ENCODE data around the gene ZNF202. TPM values are rescaled to one million over a fixed set of nuclear protein-coding genes. Genes with fewer than 3 reads are reported as not detected.
"Not testable (repeated sequence)": the region's sequence is repeated elsewhere in the genome, so short reads cannot be mapped to it uniquely, and the experiment has no call there.

The ZNF202 gene
- polyA plus RNA-seq, 1 donor from 2014 or later = 13.8 TPM

GRCh38 chr11:123754101-123754568, 12.7 kb upstream of the ZNF202 start, which contains the start of gene OR6X1:
OR6X1 (minus strand) TSS chr11:123754518; CDS start chr11:123754518, 0 bp downstream.
- H3K27me3 Mint-ChIP-seq = peaks cover 10% of the 10 kb centered on the region
- peaks cover 0 to 5% (median 3%) of the 10 kb centered on the region in 3 donors for H3K4me1 Mint-ChIP-seq
- H3K4me3 Mint-ChIP-seq = no peak within 1 kb of the TSS
- no peak within 1 kb of the TSS for H3K27ac Mint-ChIP-seq
- no peaks in the 10 kb centered on the region for H3K36me3 Mint-ChIP-seq
- H3K9me3 Mint-ChIP-seq = peaks cover 0 to 2% (median 0%) of the 10 kb centered on the region in 3 donors

- H3K4me3 Mint-ChIP-seq = no peak overlapping the region
- no peak overlapping the region for H3K27ac Mint-ChIP-seq
- H3K9me3 Mint-ChIP-seq = peaks cover 0 to 3% (median 0%) of the 10 kb centered on the region in 3 donors
- peaks cover 0 to 5% (median 3%) of the 10 kb centered on the region in 3 donors for H3K4me1 Mint-ChIP-seq
- H3K27me3 Mint-ChIP-seq = peaks cover 14% of the 10 kb centered on the region
- no peaks in the 10 kb centered on the region for H3K36me3 Mint-ChIP-seq
Observed at GRCh38 chr11:123753110-123753509, 11.7 kb upstream of the ZNF202 start.

GRCh38 chr11:123751781-123752180, 10.3 kb upstream of the ZNF202 start:
- Mint-ChIP-seq H3K9me3 (peaks cover 0 to 3% (median 0%) of the 10 kb centered on the region in 3 donors), H3K27ac (no peak overlapping the region), H3K36me3 (no peaks in the 10 kb centered on the region), H3K27me3 (peaks cover 15% of the 10 kb centered on the region), H3K4me1 (peaks cover 0 to 3% (median 3%) of the 10 kb centered on the region in 3 donors), H3K4me3 (peak overlapping the region in 1 of 4 donors; percentile 17)

- not testable (repeated sequence) for H3K4me3 Mint-ChIP-seq, H3K9me3 Mint-ChIP-seq, H3K4me1 Mint-ChIP-seq, H3K36me3 Mint-ChIP-seq, H3K27ac Mint-ChIP-seq
- peaks cover 15% of the 10 kb centered on the region for H3K27me3 Mint-ChIP-seq
Observed at GRCh38 chr11:123748349-123748748, 6.9 kb upstream of the ZNF202 start.

- Mint-ChIP-seq H3K9me3 (peaks cover 0 to 3% (median 0%) of the 10 kb centered on the region in 3 donors), H3K4me1 (peaks cover 5 to 10% (median 7%) of the 10 kb centered on the region in 3 donors), H3K27ac (no peak overlapping the region), H3K27me3 (peaks cover 10% of the 10 kb centered on the region), H3K4me3 (no peak overlapping the region), H3K36me3 (no peaks in the 10 kb centered on the region)
Observed at GRCh38 chr11:123745764-123746451, 4.4 kb upstream of the ZNF202 start.

- H3K4me3 Mint-ChIP-seq = peak overlapping the region in 2 of 4 donors; percentile 9 to 97
- H3K27me3 Mint-ChIP-seq = peaks cover 2% of the 10 kb centered on the region
- no peaks in the 10 kb centered on the region for H3K9me3 Mint-ChIP-seq
- H3K36me3 Mint-ChIP-seq = peaks cover 9% of the 10 kb centered on the region
- H3K27ac Mint-ChIP-seq = peak overlapping the region in 1 of 3 donors; percentile 85
- peaks cover 16 to 26% (median 25%) of the 10 kb centered on the region in 3 donors for H3K4me1 Mint-ChIP-seq
Observed at GRCh38 chr11:123742724-123743120, 1.3 kb upstream of the ZNF202 start.

GRCh38 chr11:123742031-123742723, 717 bp upstream of the ZNF202 start:
- Mint-ChIP-seq H3K27ac (peak overlapping the region; percentile 49 to 92 (median 85)), H3K27me3 (peaks cover under 1% of the 10 kb centered on the region), H3K4me3 (peak overlapping the region; percentile 96 to 99 (median 97)), H3K4me1 (peaks cover 16 to 26% (median 25%) of the 10 kb centered on the region in 3 donors), H3K9me3 (no peaks in the 10 kb centered on the region), H3K36me3 (peaks cover 9% of the 10 kb centered on the region)

- H3K27ac Mint-ChIP-seq = peak overlapping the region; percentile 76 to 92 (median 92)
- peaks cover 9% of the 10 kb centered on the region for H3K36me3 Mint-ChIP-seq
- H3K27me3 Mint-ChIP-seq = no peaks in the 10 kb centered on the region
- H3K9me3 Mint-ChIP-seq = no peaks in the 10 kb centered on the region
- H3K4me1 Mint-ChIP-seq = peaks cover 16 to 28% (median 25%) of the 10 kb centered on the region in 3 donors
- H3K4me3 Mint-ChIP-seq = peak overlapping the region; percentile 96 to 99 (median 97)
Observed at GRCh38 chr11:123740787-123741158, 687 bp downstream of the ZNF202 start.

- peaks cover 9% of the 10 kb centered on the region for H3K36me3 Mint-ChIP-seq
- H3K27me3 Mint-ChIP-seq = no peaks in the 10 kb centered on the region
- no peaks in the 10 kb centered on the region for H3K9me3 Mint-ChIP-seq
- no peak overlapping the region for H3K27ac Mint-ChIP-seq
- H3K4me3 Mint-ChIP-seq = peak overlapping the region in 2 of 4 donors; percentile 31 to 97
- peaks cover 15 to 36% (median 25%) of the 10 kb centered on the region in 3 donors for H3K4me1 Mint-ChIP-seq
Observed at GRCh38 chr11:123738374-123738773, 3.1 kb downstream of the ZNF202 start.

- Mint-ChIP-seq H3K9me3 (no peaks in the 10 kb centered on the region), H3K36me3 (peaks cover 9% of the 10 kb centered on the region), H3K4me3 (peak overlapping the region in 1 of 4 donors; percentile 68), H3K27me3 (no peaks in the 10 kb centered on the region), H3K4me1 (peaks cover 11 to 30% (median 20%) of the 10 kb centered on the region in 3 donors), H3K27ac (no peak overlapping the region)
Observed at GRCh38 chr11:123736769-123737168, 4.7 kb downstream of the ZNF202 start.

- H3K9me3 Mint-ChIP-seq = peaks cover 2 to 18% (median 18%) of the 10 kb centered on the region in 3 donors
- no peaks in the 10 kb centered on the region for H3K4me1 Mint-ChIP-seq
- no peak overlapping the region for H3K4me3 Mint-ChIP-seq
- no peak overlapping the region for H3K27ac Mint-ChIP-seq
- peaks cover 39% of the 10 kb centered on the region for H3K36me3 Mint-ChIP-seq
- no peaks in the 10 kb centered on the region for H3K27me3 Mint-ChIP-seq
Observed at GRCh38 chr11:123729602-123730001, 11.9 kb downstream of the ZNF202 start.

GRCh38 chr11:123725995-123726655, 15.3 kb downstream of the ZNF202 start:
- Mint-ChIP-seq H3K4me3 (no peak overlapping the region), H3K27ac (peak overlapping the region in 1 of 3 donors; percentile 44), H3K27me3 (no peaks in the 10 kb centered on the region), H3K9me3 (peaks cover 2 to 20% (median 18%) of the 10 kb centered on the region in 3 donors), H3K36me3 (peaks cover 49% of the 10 kb centered on the region), H3K4me1 (no peaks in the 10 kb centered on the region)

GRCh38 chr11:123719452-123719851, 22.0 kb downstream of the ZNF202 start:
- Mint-ChIP-seq H3K4me1 (no peaks in the 10 kb centered on the region), H3K9me3 (peaks cover 0 to 3% (median 0%) of the 10 kb centered on the region in 3 donors), H3K27me3 (peaks cover 13% of the 10 kb centered on the region), H3K27ac (no peak overlapping the region), H3K4me3 (no peak overlapping the region), H3K36me3 (peaks cover 9% of the 10 kb centered on the region)

GRCh38 chr11:123718469-123718868, 23.0 kb downstream of the ZNF202 start:
- H3K27ac Mint-ChIP-seq = no peak overlapping the region
- peaks cover 3% of the 10 kb centered on the region for H3K36me3 Mint-ChIP-seq
- no peaks in the 10 kb centered on the region for H3K4me1 Mint-ChIP-seq
- peaks cover 0 to 1% (median 0%) of the 10 kb centered on the region in 3 donors for H3K9me3 Mint-ChIP-seq
- H3K4me3 Mint-ChIP-seq = no peak overlapping the region
- peaks cover 13% of the 10 kb centered on the region for H3K27me3 Mint-ChIP-seq

- H3K9me3 Mint-ChIP-seq = peaks cover 0 to 1% (median 0%) of the 10 kb centered on the region in 3 donors
- no peak overlapping the region for H3K27ac Mint-ChIP-seq
- peaks cover 3% of the 10 kb centered on the region for H3K36me3 Mint-ChIP-seq
- peaks cover 13% of the 10 kb centered on the region for H3K27me3 Mint-ChIP-seq
- H3K4me3 Mint-ChIP-seq = no peak overlapping the region
- no peaks in the 10 kb centered on the region for H3K4me1 Mint-ChIP-seq
Observed at GRCh38 chr11:123718063-123718462, 23.4 kb downstream of the ZNF202 start.
